ENCODE data around the gene ADARB2.

ADARB2 gene

DNA sequence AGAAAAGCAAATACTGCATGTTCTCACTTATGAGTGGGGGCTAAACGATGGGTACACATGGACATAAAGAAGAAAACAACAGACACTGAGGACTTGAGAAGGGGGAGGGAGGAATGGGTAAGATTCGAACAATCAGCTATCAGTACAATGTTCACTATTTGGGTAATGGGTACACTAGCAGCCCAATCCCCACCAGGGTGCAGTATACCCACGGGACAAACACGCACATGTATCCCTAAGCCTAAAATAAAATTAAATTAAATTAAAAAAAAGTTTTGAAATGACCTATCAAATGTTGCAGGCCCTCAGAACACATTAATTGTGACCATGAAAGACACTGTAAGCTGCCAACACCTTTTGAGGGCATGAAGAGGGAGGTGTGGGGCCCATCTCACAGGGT is 365.1 kb downstream of the ADARB2 start:
- TF ChIP-seq, protein P1, sequence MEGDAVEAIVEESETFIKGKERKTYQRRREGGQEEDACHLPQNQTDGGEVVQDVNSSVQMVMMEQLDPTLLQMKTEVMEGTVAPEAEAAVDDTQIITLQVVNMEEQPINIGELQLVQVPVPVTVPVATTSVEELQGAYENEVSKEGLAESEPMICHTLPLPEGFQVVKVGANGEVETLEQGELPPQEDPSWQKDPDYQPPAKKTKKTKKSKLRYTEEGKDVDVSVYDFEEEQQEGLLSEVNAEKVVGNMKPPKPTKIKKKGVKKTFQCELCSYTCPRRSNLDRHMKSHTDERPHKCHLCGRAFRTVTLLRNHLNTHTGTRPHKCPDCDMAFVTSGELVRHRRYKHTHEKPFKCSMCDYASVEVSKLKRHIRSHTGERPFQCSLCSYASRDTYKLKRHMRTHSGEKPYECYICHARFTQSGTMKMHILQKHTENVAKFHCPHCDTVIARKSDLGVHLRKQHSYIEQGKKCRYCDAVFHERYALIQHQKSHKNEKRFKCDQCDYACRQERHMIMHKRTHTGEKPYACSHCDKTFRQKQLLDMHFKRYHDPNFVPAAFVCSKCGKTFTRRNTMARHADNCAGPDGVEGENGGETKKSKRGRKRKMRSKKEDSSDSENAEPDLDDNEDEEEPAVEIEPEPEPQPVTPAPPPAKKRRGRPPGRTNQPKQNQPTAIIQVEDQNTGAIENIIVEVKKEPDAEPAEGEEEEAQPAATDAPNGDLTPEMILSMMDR (IDR thresholded peaks at IDR 0.05; ENCODE audit: low read depth, low read length, poor library complexity, severe bottlenecking) = peak; percentile 43
- no peak for TF ChIP-seq EZH2phosphoT487 (IDR thresholded peaks at IDR 0.05; ENCODE audit: borderline replicate concordance, low read length)
- Histone ChIP-seq H3K79me2 (ENCODE audit: control insufficient read depth, low read length) (no peaks in the 10 kb centered on the region), H3F3A (ENCODE audit: control insufficient read depth, insufficient read depth) (peaks cover 5% of the 10 kb centered on the region; the same call in 1 of the 2 replicates), H3K27me3 (ENCODE audit: control insufficient read depth, low read length) (peaks cover 11% of the 10 kb centered on the region; the same call in 1 of the 2 replicates), H3K4me2 (ENCODE audit: low read length) (no peak overlapping the region), H3K4me1 (ENCODE audit: control insufficient read depth, low read length) (peaks cover 17% of the 10 kb centered on the region), H3K9me2 (replicated peaks; ENCODE audit: control insufficient read depth, low read length) (no peaks in the 10 kb centered on the region), H3K4me3 (ENCODE audit: low read length) (no peak overlapping the region), H4K20me1 (ENCODE audit: control insufficient read depth, insufficient read depth, low read depth, low read length) (no peaks in the 10 kb centered on the region), H3K36me3 (ENCODE audit: control insufficient read depth, low read length) (no peaks in the 10 kb centered on the region), H3K27ac (ENCODE audit: low read depth, low read length) (no peak overlapping the region), H3K9me3 (ENCODE audit: control insufficient read depth, insufficient read depth, low read length) (no peaks in the 10 kb centered on the region)

DNA sequence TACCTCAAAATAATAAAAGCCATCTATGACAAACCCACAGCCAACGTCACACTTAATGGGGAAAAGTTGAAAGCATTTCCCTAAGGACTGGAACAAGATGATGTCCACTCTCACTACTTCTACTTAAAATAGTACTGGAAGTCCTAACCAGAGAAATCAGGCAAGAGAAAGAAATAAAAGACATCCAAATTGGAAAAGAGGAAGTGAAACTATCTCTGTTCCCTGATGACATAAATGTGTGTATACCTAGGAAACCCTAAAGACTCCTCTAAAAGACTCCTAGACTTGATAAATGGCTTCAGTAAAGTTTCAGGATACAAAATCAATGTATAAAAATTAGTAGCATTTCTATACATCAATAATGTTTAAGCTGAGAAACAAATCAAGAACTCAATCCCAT is 367.0 kb downstream of the ADARB2 start:
- no peaks in the 10 kb centered on the region for H4K20me1 ChIP-seq (ENCODE audit: control insufficient read depth, insufficient read depth, low read depth, low read length)
- no peaks in the 10 kb centered on the region for H3K79me2 ChIP-seq (ENCODE audit: control insufficient read depth, low read length)
- peaks cover 5% of the 10 kb centered on the region; the same call in 1 of the 2 replicates for H3F3A ChIP-seq (ENCODE audit: control insufficient read depth, insufficient read depth)
- TF ChIP-seq, protein P1 (IDR thresholded peaks at IDR 0.05; ENCODE audit: low read depth, low read length, poor library complexity, severe bottlenecking) = no peak
- no peak for TF ChIP-seq EZH2phosphoT487 (IDR thresholded peaks at IDR 0.05; ENCODE audit: borderline replicate concordance, low read length)
- H3K27me3 ChIP-seq (ENCODE audit: control insufficient read depth, low read length) = peaks cover 13% of the 10 kb centered on the region; the same call in 1 of the 2 replicates
- no peak overlapping the region for H3K27ac ChIP-seq (ENCODE audit: low read depth, low read length)
- peaks cover 17% of the 10 kb centered on the region for H3K4me1 ChIP-seq (ENCODE audit: control insufficient read depth, low read length)
- no peaks in the 10 kb centered on the region for H3K9me3 ChIP-seq (ENCODE audit: control insufficient read depth, insufficient read depth, low read length)
- H3K36me3 ChIP-seq (ENCODE audit: control insufficient read depth, low read length) = no peaks in the 10 kb centered on the region
- H3K9me2 ChIP-seq (replicated peaks; ENCODE audit: control insufficient read depth, low read length) = no peaks in the 10 kb centered on the region
- no peak overlapping the region for H3K4me2 ChIP-seq (ENCODE audit: low read length)
- no peak overlapping the region for H3K4me3 ChIP-seq (ENCODE audit: low read length)

DNA sequence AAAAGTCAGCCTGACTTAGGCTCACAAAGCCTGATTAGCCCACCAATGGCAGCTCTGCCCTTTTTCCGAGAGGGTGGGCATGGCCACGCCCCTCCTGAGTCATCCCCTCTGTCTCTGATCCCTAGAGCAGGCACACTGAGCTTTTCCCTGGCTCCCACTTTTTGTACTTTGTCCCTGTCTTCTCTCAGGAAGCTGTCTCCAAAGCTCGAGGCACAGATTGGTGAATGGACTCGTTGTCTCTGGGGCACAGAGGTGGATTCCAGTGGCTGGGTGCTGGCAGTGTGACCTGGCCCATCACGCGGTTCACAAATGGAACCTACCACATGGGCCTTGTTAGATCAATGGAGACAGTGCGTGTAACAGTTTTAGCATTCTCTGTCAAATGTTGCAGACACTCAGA is 367.7 kb downstream of the ADARB2 start:
- Histone ChIP-seq H3K4me2 (ENCODE audit: low read length) (no peak overlapping the region), H3K9me2 (replicated peaks; ENCODE audit: control insufficient read depth, low read length) (no peaks in the 10 kb centered on the region), H3K4me1 (ENCODE audit: control insufficient read depth, low read length) (peaks cover 17% of the 10 kb centered on the region), H4K20me1 (ENCODE audit: control insufficient read depth, insufficient read depth, low read depth, low read length) (no peaks in the 10 kb centered on the region), H3K27me3 (ENCODE audit: control insufficient read depth, low read length) (peaks cover 13% of the 10 kb centered on the region; the same call in 1 of the 2 replicates), H3K9me3 (ENCODE audit: control insufficient read depth, insufficient read depth, low read length) (no peaks in the 10 kb centered on the region), H3K79me2 (ENCODE audit: control insufficient read depth, low read length) (no peaks in the 10 kb centered on the region), H3F3A (ENCODE audit: control insufficient read depth, insufficient read depth) (peaks cover 5% of the 10 kb centered on the region; the same call in 1 of the 2 replicates), H3K4me3 (ENCODE audit: low read length) (no peak overlapping the region), H3K27ac (ENCODE audit: low read depth, low read length) (no peak overlapping the region), H3K36me3 (ENCODE audit: control insufficient read depth, low read length) (no peaks in the 10 kb centered on the region)
- TF ChIP-seq, protein P1 (IDR thresholded peaks at IDR 0.05; ENCODE audit: low read depth, low read length, poor library complexity, severe bottlenecking) = no peak
- TF ChIP-seq EZH2phosphoT487 (IDR thresholded peaks at IDR 0.05; ENCODE audit: borderline replicate concordance, low read length) = no peak

All from DOHH2 (cell line).